NCI-H128 (cell line): ENCODE results near the gene KAZN.

Source experiments
- DNase-seq: peaks from one replicate; lab custom pipeline; 2025; ENCODE audit not compliant: unreplicated experiment; lab: John Stamatoyannopoulos, UW

The KAZN gene

GRCh38 chr1:14667651-14667984 is 69.1 kb downstream of the KAZN start:
- no peak for DNase-seq

GRCh38 chr1:14668538-14668937 is 70.1 kb downstream of the KAZN start:
- DNase-seq = no peak

GRCh38 chr1:14672005-14672404 is 73.5 kb downstream of the KAZN start:
- DNase-seq = no peak

- no peak for DNase-seq
Measured at GRCh38 chr1:14674030-14674429, 75.5 kb downstream of the KAZN start.

- DNase-seq = no peak
Measured at GRCh38 chr1:14676400-14676799, 77.9 kb downstream of the KAZN start.

- no peak for DNase-seq
Measured at GRCh38 chr1:14677292-14677971, 78.9 kb downstream of the KAZN start.

- no peak for DNase-seq
Measured at GRCh38 chr1:14678011-14678638, 79.6 kb downstream of the KAZN start.

GRCh38 chr1:14679027-14679688 is 80.7 kb downstream of the KAZN start:
- DNase-seq = no peak

- DNase-seq = no peak
Measured at GRCh38 chr1:14681182-14681581, 82.7 kb downstream of the KAZN start.

GRCh38 chr1:14682941-14683621 is 84.6 kb downstream of the KAZN start:
- DNase-seq = no peak

- no peak for DNase-seq
Measured at GRCh38 chr1:14685078-14685477, 86.6 kb downstream of the KAZN start.

- no peak for DNase-seq
Measured at GRCh38 chr1:14686701-14687100, 88.2 kb downstream of the KAZN start.

GRCh38 chr1:14687147-14687546 is 88.7 kb downstream of the KAZN start:
- DNase-seq = no peak

GRCh38 chr1:14689996-14690615 is 91.6 kb downstream of the KAZN start:
- no peak for DNase-seq

- no peak for DNase-seq
Measured at GRCh38 chr1:14693949-14694348, 95.5 kb downstream of the KAZN start.

GRCh38 chr1:14694589-14694988 is 96.1 kb downstream of the KAZN start:
- no peak for DNase-seq

GRCh38 chr1:14696761-14697160 is 98.3 kb downstream of the KAZN start:
- DNase-seq = no peak

- DNase-seq = no peak
Measured at GRCh38 chr1:14697353-14697752, 98.9 kb downstream of the KAZN start.

- DNase-seq = no peak
Measured at GRCh38 chr1:14698314-14698713, 99.8 kb downstream of the KAZN start.

GRCh38 chr1:14699620-14700019 is 101.1 kb downstream of the KAZN start:
- no peak for DNase-seq

GRCh38 chr1:14704846-14705245 is 106.4 kb downstream of the KAZN start:
- DNase-seq = no peak

GRCh38 chr1:14705824-14706223 is 107.3 kb downstream of the KAZN start:
- no peak for DNase-seq
